ENCODE measurements around the gene ANKRD33B. TPM values are rescaled to one million over a fixed set of nuclear protein-coding genes. Genes with fewer than 3 reads are reported as not detected.
"Not testable (repeated sequence)": the region's sequence is repeated elsewhere in the genome, so short reads cannot be mapped to it uniquely, and the experiment has no call there.

ANKRD33B gene
- total RNA-seq, 1 donor, result 10.8 TPM

DNA sequence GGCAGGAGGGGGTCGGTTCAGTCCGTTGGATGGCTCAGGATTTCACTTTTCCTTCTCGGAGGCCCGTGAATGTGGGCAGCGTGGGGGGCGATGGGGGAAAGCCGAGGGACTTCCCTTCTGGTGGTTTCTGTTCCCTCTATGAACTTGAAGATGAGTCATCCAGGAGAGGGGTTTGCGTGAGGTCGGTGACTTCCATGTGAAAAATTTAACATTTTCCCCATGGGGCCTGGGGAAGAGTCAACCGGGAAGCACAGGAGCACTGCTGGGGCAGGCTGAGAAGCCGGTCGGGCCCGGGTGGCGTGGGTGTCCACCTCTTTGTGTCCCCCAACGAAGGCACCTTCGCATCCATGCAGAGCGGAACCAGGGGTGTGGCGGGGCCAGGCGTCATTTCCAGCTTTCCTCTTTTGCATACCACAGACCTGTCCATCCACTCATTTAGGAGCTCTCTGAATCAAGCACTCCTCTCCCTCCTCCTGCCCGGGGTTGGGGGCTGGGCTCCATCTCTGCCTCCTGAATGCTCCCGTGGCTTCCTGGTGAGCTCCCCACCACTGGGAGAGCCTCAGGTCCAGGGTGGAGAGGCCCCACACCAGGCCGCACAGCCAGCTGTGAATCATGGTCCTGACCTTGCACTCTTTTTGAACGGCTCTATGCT is 68.4 kb downstream of the ANKRD33B start:
- DNase-seq (ENCODE audit: low read depth in 2 of 3, low spot score in 2 of 3), result peak in 2 of 3 donors; percentile 35 to 63

- no peak for DNase-seq (ENCODE audit: low read depth in 2 of 3, low spot score in 2 of 3)
Observed at GRCh38 chr5:10633271-10634049, 69.6 kb downstream of the ANKRD33B start.

- no peak for DNase-seq (ENCODE audit: low read depth in 2 of 3, low spot score in 2 of 3)
Observed at GRCh38 chr5:10634050-10634449, 70.2 kb downstream of the ANKRD33B start.

DNA sequence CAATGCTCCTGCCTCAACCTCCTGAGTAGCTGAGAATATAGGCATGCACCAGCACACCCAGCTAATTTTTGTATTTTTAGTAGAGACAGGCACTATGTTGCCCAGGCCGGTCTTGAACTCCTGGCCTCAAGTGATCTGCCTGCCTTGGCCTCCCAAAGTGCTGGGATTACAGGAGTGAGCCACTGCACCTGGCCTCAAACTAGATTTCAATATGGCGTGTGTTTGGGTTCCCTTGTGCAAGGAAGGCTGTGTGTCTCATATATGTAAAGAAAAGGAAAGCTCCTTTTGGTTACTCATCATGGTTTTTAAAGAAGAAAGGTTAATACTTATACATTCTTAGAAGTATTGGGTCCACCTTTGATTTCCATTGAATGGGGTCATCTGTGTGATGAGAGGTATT is 70.7 kb downstream of the ANKRD33B start:
- no peak for DNase-seq (ENCODE audit: low read depth in 2 of 3, low spot score in 2 of 3)

DNA sequence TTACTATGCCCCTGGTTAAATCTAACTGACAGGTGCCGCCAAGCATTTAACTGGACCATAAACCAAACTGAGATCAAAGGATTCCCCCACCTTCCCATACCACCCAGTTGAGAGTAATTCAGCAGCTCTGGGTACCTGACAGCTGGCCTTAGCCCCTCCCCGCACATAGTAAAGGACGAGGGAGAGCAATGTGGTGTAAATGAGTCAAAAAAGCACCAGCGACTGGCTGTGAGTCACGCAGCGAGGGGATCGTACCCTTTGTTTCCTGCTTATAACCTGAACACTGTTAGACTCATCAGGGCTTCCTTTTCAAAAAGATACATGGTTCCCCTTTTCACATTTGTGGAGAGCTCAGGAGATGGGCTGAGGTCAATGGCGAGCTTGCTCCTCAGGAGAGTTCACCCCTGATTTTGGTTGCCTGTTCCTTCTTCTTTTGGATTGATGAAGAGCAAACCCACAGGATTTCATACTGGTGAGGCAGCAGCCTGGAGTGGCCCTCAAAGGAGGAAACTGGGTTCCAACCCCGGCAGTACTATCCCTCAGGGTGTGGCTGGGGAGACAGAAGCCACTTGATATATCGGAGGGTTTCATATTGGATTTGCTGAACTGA is 71.5 kb downstream of the ANKRD33B start:
- DNase-seq (ENCODE audit: low read depth in 2 of 3, low spot score in 2 of 3), result peak in 2 of 3 donors; percentile 77 to 82

GRCh38 chr5:10635867-10636350 is 72.0 kb downstream of the ANKRD33B start:
- DNase-seq (ENCODE audit: low read depth in 2 of 3, low spot score in 2 of 3), result no peak

GRCh38 chr5:10636363-10637142 is 72.7 kb downstream of the ANKRD33B start:
- DNase-seq (ENCODE audit: low read depth in 2 of 3, low spot score in 2 of 3), result no peak

DNA sequence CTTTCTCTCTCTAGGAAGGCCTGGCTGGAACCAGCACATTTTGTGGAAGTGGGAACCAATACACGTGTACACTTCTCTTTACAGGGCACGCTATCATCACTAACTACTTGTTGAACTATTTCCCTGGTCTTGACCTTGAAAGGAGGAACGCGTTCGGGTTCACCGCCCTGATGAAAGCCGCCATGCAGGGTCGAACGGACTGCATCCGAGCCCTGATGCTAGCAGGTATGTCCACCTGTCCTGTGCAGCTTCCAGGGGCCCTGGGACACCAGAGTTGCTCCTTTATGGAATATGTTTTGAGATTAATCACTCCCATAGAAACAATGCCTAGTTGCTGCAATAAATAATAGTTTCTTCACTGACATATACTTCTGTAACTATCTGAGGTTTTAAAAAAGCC is 74.1 kb downstream of the ANKRD33B start:
- no peak for DNase-seq (ENCODE audit: low read depth in 2 of 3, low spot score in 2 of 3)

- DNase-seq (ENCODE audit: low read depth in 2 of 3, low spot score in 2 of 3), result not testable (repeated sequence)
Observed at GRCh38 chr5:10638723-10639122, 74.9 kb downstream of the ANKRD33B start.

DNA sequence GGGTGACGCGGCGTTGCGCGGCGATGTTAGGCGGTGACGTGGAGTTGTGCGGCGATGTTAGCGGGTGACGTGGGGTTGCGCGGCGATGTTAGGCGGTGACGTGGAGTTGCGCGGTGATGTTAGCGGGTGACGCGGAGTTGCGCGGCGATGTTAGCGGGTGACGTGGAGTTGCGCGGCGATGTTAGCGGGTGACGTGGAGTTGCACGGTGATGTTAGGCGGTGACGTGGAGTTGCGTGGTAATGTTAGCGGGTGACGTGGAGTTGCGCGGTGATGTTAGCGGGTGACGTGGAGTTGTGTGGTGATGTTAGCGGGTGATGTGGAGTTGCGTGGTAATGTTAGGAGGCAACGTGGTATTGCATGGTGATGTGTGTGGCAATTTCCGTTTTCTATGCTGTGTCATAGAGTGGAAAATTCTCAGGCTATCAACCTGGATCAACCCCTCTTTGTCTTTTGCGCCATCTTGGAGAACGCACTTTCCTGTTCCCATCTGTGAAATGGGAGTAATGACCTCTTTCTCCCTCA is 76.0 kb downstream of the ANKRD33B start:
- DNase-seq (ENCODE audit: low read depth in 2 of 3, low spot score in 2 of 3), result no peak

DNA sequence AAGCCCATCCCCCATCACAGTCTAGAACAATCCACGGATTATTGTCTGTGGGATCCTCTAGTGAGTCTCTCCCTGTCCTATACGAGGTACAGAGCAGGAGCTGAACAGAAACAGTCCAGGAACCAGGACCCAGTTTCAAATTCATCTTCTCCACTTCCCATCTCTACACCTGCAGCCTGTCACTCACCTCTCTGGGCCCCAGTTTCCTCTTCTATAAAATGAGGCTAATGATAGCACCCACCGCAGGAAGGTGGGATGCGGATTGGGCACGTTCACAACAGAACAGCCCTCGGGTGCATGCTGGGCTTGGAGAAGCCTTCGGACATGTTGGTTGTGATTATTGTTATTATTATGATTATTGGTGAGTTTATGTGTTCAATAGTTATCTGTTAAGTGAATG is 78.5 kb downstream of the ANKRD33B start:
- no peak for DNase-seq (ENCODE audit: low read depth in 2 of 3, low spot score in 2 of 3)

- DNase-seq (ENCODE audit: low read depth in 2 of 3, low spot score in 2 of 3), result no peak
Observed at GRCh38 chr5:10644192-10644591, 80.3 kb downstream of the ANKRD33B start.

- DNase-seq (ENCODE audit: low read depth in 2 of 3, low spot score in 2 of 3), result no peak
Observed at GRCh38 chr5:10645146-10645545, 81.3 kb downstream of the ANKRD33B start.

DNA sequence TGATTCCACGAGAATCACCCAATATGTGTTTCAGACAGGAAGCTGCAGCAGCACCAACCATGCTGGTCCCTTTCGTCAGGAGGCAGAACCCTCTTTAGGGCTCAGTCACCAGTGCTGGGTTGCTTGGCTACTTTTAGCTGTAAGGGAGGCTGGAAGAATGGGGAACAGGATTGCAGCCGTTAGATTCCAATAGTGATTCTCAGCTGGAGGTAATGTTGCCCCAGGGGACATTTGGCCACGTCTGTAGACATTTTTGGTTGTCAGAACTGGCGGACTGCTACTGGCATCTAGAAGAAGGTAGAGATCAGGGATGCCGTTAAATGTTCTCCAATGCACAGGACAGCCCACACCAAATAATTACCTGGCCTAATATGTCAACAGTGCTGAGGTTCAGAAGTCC is 81.8 kb downstream of the ANKRD33B start:
- DNase-seq (ENCODE audit: low read depth in 2 of 3, low spot score in 2 of 3), result no peak

GRCh38 chr5:10647640-10648039 is 83.8 kb downstream of the ANKRD33B start:
- no peak for DNase-seq (ENCODE audit: low read depth in 2 of 3, low spot score in 2 of 3)

DNA sequence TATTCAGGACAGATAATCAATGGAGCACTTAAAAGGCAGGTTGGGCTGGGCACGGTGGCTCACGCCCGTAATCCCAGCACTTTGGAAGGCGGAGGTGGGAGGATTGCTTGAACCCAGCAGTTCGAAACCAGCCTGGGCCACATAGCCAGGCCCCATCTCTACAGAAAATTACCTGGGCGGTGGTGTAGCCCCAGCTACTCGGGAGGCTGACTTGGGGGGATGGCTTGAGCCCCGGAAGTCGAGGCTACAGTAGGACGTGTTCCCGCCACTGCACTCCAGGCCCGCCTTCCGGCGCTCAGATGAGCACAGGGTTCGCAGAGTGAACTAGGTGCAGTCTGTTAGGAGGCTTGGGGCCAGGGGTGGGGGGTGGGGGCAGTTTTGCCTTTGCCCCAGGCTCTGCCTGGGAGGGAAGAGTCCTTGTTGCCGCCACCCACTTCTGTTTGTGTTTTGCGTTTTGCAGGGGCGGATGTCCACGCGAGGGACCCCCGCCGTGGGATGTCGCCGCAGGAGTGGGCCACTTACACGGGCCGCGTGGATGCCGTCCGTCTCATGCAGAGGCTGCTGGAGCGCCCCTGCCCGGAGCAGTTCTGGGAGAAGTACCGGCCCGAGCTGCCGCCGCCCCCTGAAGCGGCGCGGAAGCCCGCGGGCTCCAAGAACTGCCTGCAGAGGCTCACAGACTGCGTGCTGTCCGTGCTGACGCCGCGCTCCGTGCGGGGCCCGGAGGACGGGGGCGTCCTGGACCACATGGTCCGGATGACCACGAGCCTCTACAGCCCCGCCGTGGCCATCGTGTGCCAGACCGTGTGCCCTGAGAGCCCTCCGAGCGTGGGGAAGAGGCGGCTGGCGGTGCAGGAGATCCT is 85.2 kb downstream of the ANKRD33B start:
- no peak for DNase-seq (ENCODE audit: low read depth in 2 of 3, low spot score in 2 of 3)

DNA sequence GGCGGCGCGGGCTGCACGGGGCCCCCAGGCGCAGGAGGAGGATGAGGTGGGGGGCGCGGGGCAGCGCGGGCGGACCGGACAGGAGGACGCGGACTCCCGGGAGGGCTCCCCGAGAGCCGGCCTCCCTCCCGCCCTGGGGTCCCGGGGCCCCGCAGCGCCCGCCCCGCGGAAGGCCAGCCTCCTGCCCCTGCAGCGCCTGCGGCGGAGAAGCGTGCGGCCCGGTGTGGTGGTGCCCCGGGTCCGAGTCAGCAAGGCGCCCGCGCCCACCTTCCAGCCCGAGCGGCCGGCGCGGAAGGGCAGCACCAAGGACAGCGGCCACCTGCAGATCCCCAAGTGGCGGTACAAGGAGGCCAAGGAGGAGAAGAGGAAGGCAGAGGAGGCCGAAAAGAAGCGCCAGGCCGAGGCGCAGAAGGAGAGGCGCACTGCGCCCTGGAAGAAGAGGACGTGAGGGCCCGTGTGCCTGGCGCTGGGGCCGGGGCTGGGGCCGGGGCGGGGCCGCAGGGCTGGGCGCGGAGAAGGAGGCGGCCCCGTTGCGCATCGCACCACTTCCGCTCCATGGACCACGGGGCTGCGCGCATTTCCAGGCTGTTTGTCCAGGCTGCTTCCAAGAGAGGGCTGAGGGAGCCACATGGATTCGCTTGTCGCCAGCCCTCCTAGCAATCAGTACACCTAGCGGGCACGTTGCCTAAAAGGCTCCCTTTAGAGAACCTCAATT is 86.0 kb downstream of the ANKRD33B start:
- DNase-seq (ENCODE audit: low read depth in 2 of 3, low spot score in 2 of 3), result no peak

DNA sequence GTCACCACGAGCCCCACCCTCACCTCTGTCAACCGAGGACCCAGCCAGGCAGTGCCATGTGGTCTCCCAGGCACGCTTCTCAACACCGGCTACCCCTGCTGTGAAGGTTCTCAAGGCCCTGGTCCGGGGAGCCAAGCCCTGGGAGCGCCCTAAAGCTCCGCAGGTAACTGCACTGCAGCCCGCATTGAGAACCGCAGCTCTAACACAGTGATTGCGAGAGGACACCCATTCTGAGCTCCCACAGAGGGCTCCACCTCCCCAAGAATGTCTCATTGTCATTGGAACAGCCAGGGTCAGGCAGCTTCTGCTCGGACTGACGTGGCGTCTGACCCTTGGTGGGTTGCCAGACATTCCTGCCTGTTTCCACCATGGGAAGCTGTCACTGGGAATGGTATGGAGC is 88.3 kb downstream of the ANKRD33B start:
- DNase-seq (ENCODE audit: low read depth in 2 of 3, low spot score in 2 of 3), result no peak

GRCh38 chr5:10652606-10653005 is 88.7 kb downstream of the ANKRD33B start:
- no peak for DNase-seq (ENCODE audit: low read depth in 2 of 3, low spot score in 2 of 3)

Data from hematopoietic multipotent progenitor cell (in vitro differentiated cells).